ENCODE data around the gene HOXC5.

The HOXC5 gene

GRCh38 chr12:53995002-53995377 lies 37.9 kb upstream of the HOXC5 start:
- no peaks in the 10 kb centered on the region for H3K9me3 ChIP-seq (ENCODE audit: control insufficient read depth, low read length)
- no peaks in the 10 kb centered on the region for H3K79me2 ChIP-seq
- H3K27ac ChIP-seq, result no peak overlapping the region
- no peaks in the 10 kb centered on the region for H3K36me3 ChIP-seq (ENCODE audit: control insufficient read depth, insufficient read depth, low read length)
- peaks cover 50% of the 10 kb centered on the region for H3K27me3 ChIP-seq (ENCODE audit: control insufficient read depth, insufficient read depth, low read length)
- no peak for TF ChIP-seq CTCF (IDR thresholded peaks at IDR 0.05)
- no peak overlapping the region for H2AFZ ChIP-seq
- H3K9ac ChIP-seq, result no peak overlapping the region
- H3K4me2 ChIP-seq (ENCODE audit: low read length), result peak overlapping the region; percentile 81
- no peaks in the 10 kb centered on the region for H3K4me1 ChIP-seq
- H3K4me3 ChIP-seq (ENCODE audit: low read depth, low read length), result no peak overlapping the region

- H3K27me3 ChIP-seq (ENCODE audit: control insufficient read depth, insufficient read depth, low read length), result peaks cover 51% of the 10 kb centered on the region
- H3K36me3 ChIP-seq (ENCODE audit: control insufficient read depth, insufficient read depth, low read length), result no peaks in the 10 kb centered on the region
- TF ChIP-seq CTCF (IDR thresholded peaks at IDR 0.05), result no peak
- H3K4me2 ChIP-seq (ENCODE audit: low read length), result peak overlapping the region; percentile 81
- peak overlapping the region; percentile 48 for H2AFZ ChIP-seq
- H3K4me3 ChIP-seq (ENCODE audit: low read depth, low read length), result peak overlapping the region; percentile 60
- H3K9ac ChIP-seq, result no peak overlapping the region
- H3K79me2 ChIP-seq, result no peaks in the 10 kb centered on the region
- H3K9me3 ChIP-seq (ENCODE audit: control insufficient read depth, low read length), result no peaks in the 10 kb centered on the region
- no peak overlapping the region for H3K27ac ChIP-seq
- no peaks in the 10 kb centered on the region for H3K4me1 ChIP-seq
These were observed 37.2 kb upstream of the HOXC5 start for GRCh38 chr12:53995378-53996239.

GRCh38 chr12:53996240-53997203 lies 36.3 kb upstream of the HOXC5 start:
- Histone ChIP-seq H2AFZ (peak overlapping the region; percentile 48), H3K27ac (no peak overlapping the region), H3K4me3 (ENCODE audit: low read depth, low read length) (peak overlapping the region; percentile 60), H3K9me3 (ENCODE audit: control insufficient read depth, low read length) (no peaks in the 10 kb centered on the region), H3K9ac (no peak overlapping the region), H3K4me2 (ENCODE audit: low read length) (peak overlapping the region; percentile 81), H3K27me3 (ENCODE audit: control insufficient read depth, insufficient read depth, low read length) (peaks cover 46% of the 10 kb centered on the region), H3K36me3 (ENCODE audit: control insufficient read depth, insufficient read depth, low read length) (no peaks in the 10 kb centered on the region), H3K4me1 (no peaks in the 10 kb centered on the region), H3K79me2 (no peaks in the 10 kb centered on the region)
- no peak for TF ChIP-seq CTCF (IDR thresholded peaks at IDR 0.05)

- no peak overlapping the region for H3K9ac ChIP-seq
- H3K4me3 ChIP-seq (ENCODE audit: low read depth, low read length), result no peak overlapping the region
- H3K36me3 ChIP-seq (ENCODE audit: control insufficient read depth, insufficient read depth, low read length), result no peaks in the 10 kb centered on the region
- no peaks in the 10 kb centered on the region for H3K4me1 ChIP-seq
- no peak overlapping the region for H3K27ac ChIP-seq
- TF ChIP-seq CTCF (IDR thresholded peaks at IDR 0.05), result no peak
- H3K4me2 ChIP-seq (ENCODE audit: low read length), result no peak overlapping the region
- no peak overlapping the region for H2AFZ ChIP-seq
- peaks cover 43% of the 10 kb centered on the region for H3K27me3 ChIP-seq (ENCODE audit: control insufficient read depth, insufficient read depth, low read length)
- H3K9me3 ChIP-seq (ENCODE audit: control insufficient read depth, low read length), result no peaks in the 10 kb centered on the region
- no peaks in the 10 kb centered on the region for H3K79me2 ChIP-seq
These were observed 35.4 kb upstream of the HOXC5 start for GRCh38 chr12:53997204-53998109.

Data from parathyroid adenoma (tissue), 2 donors.